Measurements from ENCODE around the gene TTC39B.

TTC39B gene

DNA sequence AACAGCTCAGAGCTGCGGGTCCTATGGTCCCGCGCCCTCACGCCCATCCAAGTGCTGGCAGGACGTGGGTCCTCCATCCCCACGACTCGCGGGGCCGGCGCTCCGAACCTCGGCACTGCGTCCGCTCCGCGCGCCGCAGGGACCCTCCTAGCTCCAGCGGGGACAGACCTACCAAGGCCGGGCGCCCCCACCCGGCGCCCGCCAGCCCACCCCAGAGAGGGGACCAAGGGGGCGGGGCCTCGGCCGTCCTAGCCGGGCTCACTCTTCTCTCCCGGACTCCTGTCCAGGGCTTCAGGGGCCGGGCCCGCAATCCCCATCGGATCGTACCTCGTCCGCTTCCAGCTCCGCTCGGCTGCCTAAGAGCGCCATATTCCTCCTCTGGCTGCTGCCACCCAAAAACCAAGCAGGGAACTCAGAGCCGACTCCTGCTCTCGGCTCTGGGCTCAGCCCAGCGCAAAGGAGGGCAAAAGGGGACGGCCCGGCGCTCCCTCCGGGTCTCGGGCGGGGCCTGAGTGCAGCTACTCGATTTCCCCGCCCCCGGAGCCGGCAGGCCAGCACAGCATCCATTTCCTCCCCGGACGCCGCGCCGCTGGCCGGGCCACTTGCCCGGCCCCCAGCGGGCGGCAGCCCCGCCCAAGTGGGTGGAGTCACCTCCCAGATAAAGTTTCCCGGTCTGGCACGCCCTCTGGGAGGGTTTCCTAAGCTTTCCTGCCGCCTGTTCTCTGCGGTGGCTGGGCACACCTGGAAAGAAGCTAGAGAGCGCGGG is at the start of gene TTC39B:
TTC39B (minus strand) TSS at position 460 of the 766 bp plus-strand sequence; CDS start at position 369, 91 bp downstream.
- H3K27ac ChIP-seq, result peak within 1 kb of the TSS; percentile 73
- TF ChIP-seq, protein P1, sequence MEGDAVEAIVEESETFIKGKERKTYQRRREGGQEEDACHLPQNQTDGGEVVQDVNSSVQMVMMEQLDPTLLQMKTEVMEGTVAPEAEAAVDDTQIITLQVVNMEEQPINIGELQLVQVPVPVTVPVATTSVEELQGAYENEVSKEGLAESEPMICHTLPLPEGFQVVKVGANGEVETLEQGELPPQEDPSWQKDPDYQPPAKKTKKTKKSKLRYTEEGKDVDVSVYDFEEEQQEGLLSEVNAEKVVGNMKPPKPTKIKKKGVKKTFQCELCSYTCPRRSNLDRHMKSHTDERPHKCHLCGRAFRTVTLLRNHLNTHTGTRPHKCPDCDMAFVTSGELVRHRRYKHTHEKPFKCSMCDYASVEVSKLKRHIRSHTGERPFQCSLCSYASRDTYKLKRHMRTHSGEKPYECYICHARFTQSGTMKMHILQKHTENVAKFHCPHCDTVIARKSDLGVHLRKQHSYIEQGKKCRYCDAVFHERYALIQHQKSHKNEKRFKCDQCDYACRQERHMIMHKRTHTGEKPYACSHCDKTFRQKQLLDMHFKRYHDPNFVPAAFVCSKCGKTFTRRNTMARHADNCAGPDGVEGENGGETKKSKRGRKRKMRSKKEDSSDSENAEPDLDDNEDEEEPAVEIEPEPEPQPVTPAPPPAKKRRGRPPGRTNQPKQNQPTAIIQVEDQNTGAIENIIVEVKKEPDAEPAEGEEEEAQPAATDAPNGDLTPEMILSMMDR (conservative IDR thresholded peaks at IDR 0.05), result peak; percentile 11; the same call in 1 of the 2 replicates

DNA sequence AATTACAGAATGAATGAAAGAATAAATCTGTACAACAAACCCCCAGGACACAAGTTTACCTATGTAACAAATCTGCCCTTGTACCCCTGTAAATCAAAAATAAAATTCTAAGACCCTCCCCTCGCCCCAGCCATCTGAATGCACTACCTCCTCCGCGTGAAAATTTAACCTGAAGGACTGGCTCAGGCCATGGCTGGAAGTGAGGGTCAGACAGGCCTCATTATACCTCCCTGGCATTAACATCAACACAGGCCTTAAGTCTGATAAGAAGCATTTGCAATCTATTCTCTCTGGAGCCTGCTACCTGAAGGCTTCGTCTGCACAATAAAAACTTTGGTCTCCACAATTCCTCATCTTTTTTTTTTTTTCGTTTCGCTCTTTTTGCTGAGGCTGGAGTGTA is 48.7 kb upstream of the TTC39B start:
- no peak overlapping the region for H3K27ac ChIP-seq
- TF ChIP-seq, protein P1 (conservative IDR thresholded peaks at IDR 0.05), result no peak

DNA sequence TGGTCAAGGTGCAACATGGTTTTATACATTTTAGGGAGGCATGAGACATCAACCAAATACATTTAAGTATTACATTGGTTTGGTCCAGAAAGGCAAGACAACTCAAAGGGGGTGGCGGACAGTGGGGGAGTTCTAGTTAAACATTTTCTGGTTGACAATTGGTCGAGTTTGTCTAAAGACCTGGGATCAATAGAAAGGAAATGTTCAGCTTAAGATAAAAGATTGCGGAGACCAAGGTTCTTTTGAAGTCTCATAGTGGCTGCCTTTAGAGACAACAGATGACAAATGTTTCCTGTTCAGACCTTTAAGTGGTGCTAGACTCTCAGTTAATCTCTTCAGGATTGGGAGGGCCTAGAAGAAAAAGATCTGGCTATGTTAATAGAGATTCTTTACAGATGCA is 47.7 kb upstream of the TTC39B start:
- TF ChIP-seq, protein P1 (conservative IDR thresholded peaks at IDR 0.05), result no peak

DNA sequence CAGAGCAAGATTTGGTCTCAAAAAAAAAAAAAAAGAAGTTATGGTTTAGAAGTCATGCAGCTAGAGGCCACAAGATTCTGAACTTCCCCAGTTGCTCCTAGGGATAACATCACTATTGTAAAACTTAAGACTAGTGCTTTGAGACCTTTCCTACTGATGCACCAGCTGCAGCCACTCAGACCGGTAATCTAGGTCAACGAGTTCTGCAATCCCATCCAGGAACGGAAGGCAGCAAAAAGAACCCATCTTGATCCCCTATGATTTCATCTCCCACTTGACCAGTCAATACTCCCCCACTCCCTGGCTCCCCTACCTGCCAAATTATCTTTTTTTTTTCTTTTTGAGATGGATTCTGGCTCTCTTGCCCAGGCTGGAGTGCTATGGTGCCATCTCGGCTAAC is 46.9 kb upstream of the TTC39B start:
- no peak overlapping the region for H3K27ac ChIP-seq
- TF ChIP-seq, protein P1 (conservative IDR thresholded peaks at IDR 0.05), result no peak

More for the DNA sequence above, 47.7 kb upstream of the TTC39B start:
- H3K27ac ChIP-seq, result no peak overlapping the region

DNA sequence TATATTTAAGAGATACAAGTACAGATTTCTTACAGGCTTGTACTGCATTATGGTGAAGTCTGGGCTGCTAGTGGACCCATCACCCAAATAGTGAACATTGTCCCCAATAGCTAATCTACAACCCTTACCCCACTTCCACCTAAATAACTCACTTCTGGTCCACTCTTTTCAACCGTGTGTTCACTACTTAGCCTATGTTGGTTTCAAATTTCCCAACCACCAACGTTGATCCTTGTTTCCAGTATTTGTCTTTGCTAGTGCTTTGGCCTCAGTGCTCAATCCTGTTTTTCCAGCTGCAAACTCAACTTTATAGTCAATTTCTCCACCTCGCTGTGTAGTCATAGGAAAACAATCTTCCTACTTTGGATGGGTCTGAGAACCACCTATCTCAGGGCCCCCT is 45.3 kb upstream of the TTC39B start:
- TF ChIP-seq, protein P1 (conservative IDR thresholded peaks at IDR 0.05), result no peak

DNA sequence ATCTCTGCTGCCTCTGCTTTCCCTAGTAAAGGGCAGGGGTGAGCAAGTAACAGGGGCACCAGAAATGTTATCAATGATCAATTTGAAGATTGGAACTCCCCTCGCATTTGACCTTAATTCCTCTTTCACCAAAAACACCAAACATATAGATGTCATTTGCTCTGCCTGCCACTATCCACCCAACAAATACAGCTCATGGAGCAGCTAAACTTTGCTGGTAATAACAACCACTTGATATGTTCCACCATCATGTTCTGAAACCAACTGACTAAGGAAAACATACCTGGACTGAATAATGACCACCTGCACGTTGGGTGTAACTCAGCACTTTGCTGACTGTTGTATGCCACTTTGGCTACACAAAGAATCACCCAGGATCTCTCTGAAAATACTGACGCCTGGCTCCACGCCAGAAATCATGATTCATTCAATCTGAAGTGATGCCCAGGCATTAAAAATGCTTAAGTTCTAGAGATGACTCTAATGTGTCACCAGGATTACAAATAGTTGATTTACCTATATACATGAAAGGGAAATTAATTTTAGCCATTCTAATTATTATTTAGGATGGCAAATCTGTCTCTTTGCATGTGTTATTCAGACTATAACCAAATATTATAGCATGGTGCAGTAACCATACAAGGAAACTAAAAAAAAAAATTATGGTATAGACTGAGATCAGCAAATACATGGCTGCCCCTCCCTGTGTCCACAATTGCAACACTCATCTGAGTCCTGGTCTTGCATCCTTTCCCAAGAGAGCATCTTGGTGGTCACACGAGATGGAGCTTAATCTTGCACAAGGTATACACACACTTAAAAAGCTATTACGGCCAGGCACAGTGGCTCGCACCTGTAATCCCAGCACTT is 43.1 kb upstream of the TTC39B start:
- TF ChIP-seq, protein P1 (conservative IDR thresholded peaks at IDR 0.05), result no peak

More for the DNA sequence above, 45.3 kb upstream of the TTC39B start:
- no peak overlapping the region for H3K27ac ChIP-seq

DNA sequence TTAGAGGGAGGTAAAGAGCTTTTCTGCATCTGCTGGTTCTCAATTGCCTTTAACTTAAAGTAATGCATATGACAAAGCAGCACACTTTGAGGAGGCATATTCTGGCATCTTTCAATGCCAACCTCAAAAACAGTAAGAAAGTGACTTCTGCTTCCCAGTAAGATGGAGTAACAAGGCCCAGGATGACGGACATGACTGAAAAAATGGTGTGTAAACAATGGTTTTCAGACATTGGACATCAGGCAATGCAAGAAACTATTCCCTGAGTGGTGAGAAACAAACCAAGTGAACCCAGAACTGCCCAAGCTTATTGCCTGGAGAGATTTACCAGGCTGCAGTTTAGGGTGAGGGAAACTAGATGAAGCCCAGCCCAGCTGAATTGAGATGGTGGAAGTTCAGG is 39.8 kb upstream of the TTC39B start:
- H3K27ac ChIP-seq, result no peak overlapping the region
- TF ChIP-seq, protein P1 (conservative IDR thresholded peaks at IDR 0.05), result no peak

More for the DNA sequence above, 43.1 kb upstream of the TTC39B start:
- no peak overlapping the region for H3K27ac ChIP-seq
